Caco-2 (cell line): ENCODE measurements around the gene ANKRD34C. TPM values are rescaled to one million over a fixed set of nuclear protein-coding genes. Genes with fewer than 3 reads are reported as not detected.

Experiments used
- BruUV-seq: library from RNA; stranded (reverse); fragments of 400-500 nt; replicated peaks from 2 replicates; lab custom pipeline; 2021; lab: Mats Ljungman, UMichigan
- CTCF ChIA-PET: fragments of 300-600 bp; sonication (Branson Sonifier 250); formaldehyde crosslinking; loops from one replicate; lab custom pipeline; 2022; ENCODE audit warnings: antibody characterized with exemption; lab: Charles Lee
- POLR2A ChIA-PET: fragments of 300-600 bp; sonication (Branson Sonifier 250); formaldehyde crosslinking; loops from one replicate; lab custom pipeline; 2022; ENCODE audit warnings: antibody characterized with exemption; lab: Charles Lee
- DNase-seq, 2 experiments: peaks; one replicate each; pipeline versions ENCODE4 v3.0.0 to v3.0.0-alpha.2; 2020 to 2022
- H3K27me3 ChIP-seq: replicated peaks from 2 replicates; pipeline ENCODE4 v1.6.0; 2011; ENCODE audit warnings: low read length; ENCODE audit not compliant: control insufficient read depth, insufficient read depth
- H3K36me3 ChIP-seq: 2 replicates; pipeline ENCODE4 v1.5.1; 2011; ENCODE audit warnings: low read length; ENCODE audit not compliant: control insufficient read depth, insufficient read depth
- H3K4me1 ChIP-seq: fragments of 250-450 bp; sonication (Bioruptor Pico); 2 replicates; pipeline ENCODE4 v1.5.1; 2020; ENCODE audit warnings: mild to moderate bottlenecking
- H3K4me3 ChIP-seq: 2 replicates; pipeline ENCODE4 v1.5.1; 2011; ENCODE audit warnings: low read depth, mild to moderate bottlenecking, control low read depth, low read length
- H3K9me3 ChIP-seq: fragments of 250-450 bp; sonication (Bioruptor Pico); 2 replicates; pipeline ENCODE4 v1.5.1; 2020; ENCODE audit warnings: mild to moderate bottlenecking, moderate library complexity
- H3K27ac Mint-ChIP-seq: one replicate; pipeline ENCODE4 v1.8.0; 2022; ENCODE audit warnings: mixed read lengths; ENCODE audit not compliant: unreplicated experiment
- H3K27me3 Mint-ChIP-seq: one replicate; pipeline ENCODE4 v1.8.0; 2022; ENCODE audit warnings: mixed read lengths; ENCODE audit not compliant: insufficient read depth, unreplicated experiment
- H3K36me3 Mint-ChIP-seq: one replicate; pipeline ENCODE4 v1.8.0; 2022; ENCODE audit warnings: mild to moderate bottlenecking, mixed read lengths; ENCODE audit not compliant: insufficient read depth, unreplicated experiment
- H3K4me1 Mint-ChIP-seq: one replicate; pipeline ENCODE4 v1.8.0; 2022; ENCODE audit warnings: low read depth, mixed read lengths; ENCODE audit not compliant: unreplicated experiment
- H3K4me3 Mint-ChIP-seq: one replicate; pipeline ENCODE4 v1.8.0; 2022; ENCODE audit warnings: mild to moderate bottlenecking, moderate library complexity, mixed read lengths; ENCODE audit not compliant: unreplicated experiment
- H3K9me3 Mint-ChIP-seq: one replicate; pipeline ENCODE4 v1.8.0; 2022; ENCODE audit warnings: mixed read lengths; ENCODE audit not compliant: unreplicated experiment
- intact Hi-C: fragments of 100-400 bp; cut with micrococcal nuclease; formaldehyde crosslinking; loops from one replicate; pipeline ENCODE4 v1.10.0; 2022; ENCODE audit not compliant: unreplicated experiment
- total RNA-seq: library from RNA; stranded (reverse); gene quantifications from 2 replicates; pipeline ENCODE4 v1.2.3, GENCODE V29; 2022
- TF ChIP-seq, protein P1 (sequence below), 2 experiments: fragments of 200-600 bp in 1 of 2; IDR thresholded peaks; 1 replicate in 1 of 2; 2 replicates in 1 of 2; pipeline versions ENCODE4 v1.5.1 to v1.8.0; 2011 to 2022; ENCODE audit warnings: antibody characterized with exemption in 1 of 2, control low read depth in 1 of 2, inconsistent platforms in 1 of 2, low read depth in 1 of 2, low read length in 1 of 2, mild to moderate bottlenecking in 1 of 2, moderate library complexity in 1 of 2; ENCODE audit not compliant: insufficient read depth in 1 of 2, severe bottlenecking in 1 of 2, unreplicated experiment in 1 of 2

The ANKRD34C gene
- total RNA-seq, 1 experiment from 2014 or later = not detected

- Mint-ChIP-seq H3K4me3 (no peak overlapping the region), H3K9me3 (no peaks in the 10 kb centered on the region), H3K36me3 (no peaks in the 10 kb centered on the region), H3K27ac (no peak overlapping the region), H3K4me1 (no peaks in the 10 kb centered on the region), H3K27me3 (peaks cover 15% of the 10 kb centered on the region)
- ChIA-PET POLR2A (no interaction called here), CTCF (no interaction called here)
- no peak for DNase-seq
- Histone ChIP-seq H3K4me3 (no peak overlapping the region), H3K27me3 (no peaks in the 10 kb centered on the region), H3K9me3 (no peaks in the 10 kb centered on the region), H3K36me3 (no peaks in the 10 kb centered on the region), H3K4me1 (no peaks in the 10 kb centered on the region)
- intact Hi-C loops = no loop called here
- TF ChIP-seq, protein P1, sequence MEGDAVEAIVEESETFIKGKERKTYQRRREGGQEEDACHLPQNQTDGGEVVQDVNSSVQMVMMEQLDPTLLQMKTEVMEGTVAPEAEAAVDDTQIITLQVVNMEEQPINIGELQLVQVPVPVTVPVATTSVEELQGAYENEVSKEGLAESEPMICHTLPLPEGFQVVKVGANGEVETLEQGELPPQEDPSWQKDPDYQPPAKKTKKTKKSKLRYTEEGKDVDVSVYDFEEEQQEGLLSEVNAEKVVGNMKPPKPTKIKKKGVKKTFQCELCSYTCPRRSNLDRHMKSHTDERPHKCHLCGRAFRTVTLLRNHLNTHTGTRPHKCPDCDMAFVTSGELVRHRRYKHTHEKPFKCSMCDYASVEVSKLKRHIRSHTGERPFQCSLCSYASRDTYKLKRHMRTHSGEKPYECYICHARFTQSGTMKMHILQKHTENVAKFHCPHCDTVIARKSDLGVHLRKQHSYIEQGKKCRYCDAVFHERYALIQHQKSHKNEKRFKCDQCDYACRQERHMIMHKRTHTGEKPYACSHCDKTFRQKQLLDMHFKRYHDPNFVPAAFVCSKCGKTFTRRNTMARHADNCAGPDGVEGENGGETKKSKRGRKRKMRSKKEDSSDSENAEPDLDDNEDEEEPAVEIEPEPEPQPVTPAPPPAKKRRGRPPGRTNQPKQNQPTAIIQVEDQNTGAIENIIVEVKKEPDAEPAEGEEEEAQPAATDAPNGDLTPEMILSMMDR (IDR thresholded peaks at IDR 0.05; ENCODE audit: insufficient read depth in 1 of 2, low read depth in 1 of 2, low read length in 1 of 2, severe bottlenecking in 1 of 2, unreplicated experiment in 1 of 2) = no peak
- no TSS peak for BruUV-seq
Observed at GRCh38 chr15:79299126-79299840, 16.8 kb downstream of the ANKRD34C start.

DNA sequence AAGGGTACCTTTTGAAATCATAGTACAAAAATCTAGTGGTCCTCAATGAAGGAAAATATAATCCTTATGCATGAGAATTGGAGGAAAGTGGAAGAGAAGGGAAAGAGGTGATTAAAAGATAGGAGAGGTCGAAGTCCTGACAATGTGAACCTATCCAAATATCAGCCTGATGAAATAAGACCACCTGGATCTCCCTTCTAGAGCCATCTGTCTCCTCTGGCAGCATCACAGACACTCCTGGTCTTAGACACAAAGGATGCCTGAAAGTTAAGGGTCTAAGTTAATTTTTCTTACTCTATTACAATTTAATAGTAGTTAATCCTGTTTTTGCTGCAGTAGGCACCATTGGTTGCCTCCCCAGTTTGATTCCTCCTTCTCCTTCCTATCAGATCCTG, 17.3 kb downstream of the ANKRD34C start:
- Histone ChIP-seq H3K4me3 (no peak overlapping the region), H3K36me3 (no peaks in the 10 kb centered on the region), H3K4me1 (no peaks in the 10 kb centered on the region), H3K9me3 (no peaks in the 10 kb centered on the region), H3K27me3 (no peaks in the 10 kb centered on the region)
- H3K27ac Mint-ChIP-seq = no peak overlapping the region
- no peaks in the 10 kb centered on the region for H3K9me3 Mint-ChIP-seq
- H3K4me1 Mint-ChIP-seq = no peaks in the 10 kb centered on the region
- intact Hi-C loops = no loop called here
- ChIA-PET POLR2A (no interaction called here), CTCF (no interaction called here)
- DNase-seq = no peak
- no TSS peak for BruUV-seq
- TF ChIP-seq, protein P1 (IDR thresholded peaks at IDR 0.05; ENCODE audit: insufficient read depth in 1 of 2, low read depth in 1 of 2, low read length in 1 of 2, severe bottlenecking in 1 of 2, unreplicated experiment in 1 of 2) = no peak
- H3K36me3 Mint-ChIP-seq = no peaks in the 10 kb centered on the region
- peaks cover 20% of the 10 kb centered on the region for H3K27me3 Mint-ChIP-seq
- H3K4me3 Mint-ChIP-seq = no peak overlapping the region

DNA sequence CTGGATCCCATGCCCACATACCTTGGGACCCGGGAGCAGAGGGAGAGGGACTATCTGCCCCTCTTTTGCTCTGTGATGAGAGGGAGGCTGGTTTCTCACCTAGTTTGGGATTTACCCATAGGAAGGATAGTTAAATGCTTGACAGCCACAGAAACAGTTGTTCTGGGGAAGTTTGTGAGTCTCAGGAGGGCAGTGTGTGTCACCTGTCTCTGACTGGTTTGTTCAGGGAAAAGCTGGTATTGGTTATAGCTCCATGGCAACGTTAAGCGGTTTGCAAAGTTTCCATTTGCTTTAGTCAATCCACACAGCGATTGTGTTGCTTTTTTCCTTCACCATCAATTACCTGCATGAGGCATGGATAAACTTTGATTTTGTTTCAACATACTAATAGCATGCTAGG, 24.7 kb downstream of the ANKRD34C start:
- H3K4me3 Mint-ChIP-seq = no peak overlapping the region
- POLR2A ChIA-PET = no interaction called here

More for the DNA sequence above, 24.7 kb downstream of the ANKRD34C start:
- Histone ChIP-seq H3K9me3 (no peaks in the 10 kb centered on the region), H3K4me3 (no peak overlapping the region), H3K27me3 (no peaks in the 10 kb centered on the region; the same call in 1 of the 2 replicates), H3K4me1 (peaks cover 3% of the 10 kb centered on the region; the same call in 1 of the 2 replicates), H3K36me3 (no peaks in the 10 kb centered on the region)
- CTCF ChIA-PET = no interaction called here
- no TSS peak for BruUV-seq
- Mint-ChIP-seq H3K4me1 (no peaks in the 10 kb centered on the region), H3K36me3 (peaks cover 7% of the 10 kb centered on the region), H3K27me3 (peaks cover 19% of the 10 kb centered on the region), H3K9me3 (no peaks in the 10 kb centered on the region), H3K27ac (no peak overlapping the region)
- intact Hi-C loops = no loop called here
- DNase-seq = no peak
- TF ChIP-seq, protein P1 (IDR thresholded peaks at IDR 0.05; ENCODE audit: insufficient read depth in 1 of 2, low read depth in 1 of 2, low read length in 1 of 2, severe bottlenecking in 1 of 2, unreplicated experiment in 1 of 2) = no peak
